ENCODE results near the gene GTF2F2.

GTF2F2 gene

DNA sequence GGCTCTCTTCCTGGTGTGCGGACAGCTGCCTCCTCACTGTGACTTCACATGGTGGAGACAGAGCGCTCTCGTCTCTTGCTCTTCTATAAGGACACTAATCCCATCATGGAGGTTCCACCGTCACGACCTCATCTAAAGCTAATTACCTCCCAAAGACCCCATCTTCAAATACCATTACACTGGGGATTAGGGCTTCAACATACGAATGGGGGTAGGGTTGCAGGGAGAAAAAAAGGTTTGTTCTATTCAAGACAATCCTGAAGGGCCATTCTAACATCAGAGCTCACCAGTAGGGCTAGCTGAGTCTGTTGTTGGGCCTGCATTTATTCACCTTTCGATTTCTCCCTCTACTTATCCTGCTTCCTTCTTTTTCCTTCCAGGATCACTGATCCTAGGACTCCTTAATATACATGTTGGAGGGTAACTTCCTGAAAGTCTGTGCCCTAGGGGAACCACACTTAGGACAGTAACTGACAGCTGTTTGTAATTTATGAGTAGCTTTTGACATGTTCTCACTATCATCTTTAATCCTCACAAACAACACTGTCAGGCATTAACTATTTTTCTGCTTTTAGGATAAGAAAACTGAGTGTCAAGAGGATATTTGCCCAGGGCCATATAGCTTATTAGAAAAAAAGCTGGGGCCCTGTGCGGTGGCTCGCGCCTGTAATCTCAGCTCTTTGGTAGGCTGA, 18.8 kb upstream of the GTF2F2 start:
- H3K27me3 ChIP-seq (replicated peaks; ENCODE audit: control insufficient read depth, insufficient read depth, low read length, poor library complexity, severe bottlenecking): no peaks in the 10 kb centered on the region
- DNase-seq: no peak

DNA sequence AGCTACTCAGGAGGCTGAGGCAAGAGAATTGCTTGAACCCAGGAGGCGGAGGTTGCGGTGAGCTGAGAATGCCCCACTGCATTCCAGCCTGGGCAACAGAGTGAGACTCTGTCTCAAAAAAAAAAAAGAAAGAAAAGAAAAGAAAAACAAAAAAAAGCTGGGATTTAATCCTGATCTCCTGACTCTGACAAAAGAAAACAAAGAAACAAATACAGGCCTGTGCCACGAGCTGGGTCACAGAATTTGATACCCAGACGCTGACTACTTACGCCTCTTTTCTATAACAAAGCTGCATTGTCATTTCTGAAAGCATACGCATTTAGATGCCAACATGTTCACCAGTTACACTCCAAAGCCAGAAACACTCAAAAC, 18.2 kb upstream of the GTF2F2 start:
- Histone ChIP-seq H3K4me3 (ENCODE audit: insufficient read depth, low read depth, low read length, poor library complexity, severe bottlenecking) (no peak overlapping the region), H3K27me3 (replicated peaks; ENCODE audit: control insufficient read depth, insufficient read depth, low read length, poor library complexity, severe bottlenecking) (no peaks in the 10 kb centered on the region), H3K36me3 (ENCODE audit: control insufficient read depth, insufficient read depth, low read length) (no peaks in the 10 kb centered on the region), H3K27ac (ENCODE audit: insufficient read depth, low read length, poor library complexity, severe bottlenecking) (no peak overlapping the region), H3K9me3 (ENCODE audit: control insufficient read depth, low read length) (no peaks in the 10 kb centered on the region), H3K4me1 (ENCODE audit: control insufficient read depth, insufficient read depth, low read length, poor library complexity, severe bottlenecking) (no peaks in the 10 kb centered on the region)
- no peak for DNase-seq

More for the DNA sequence above, 18.8 kb upstream of the GTF2F2 start:
- H3K4me3 ChIP-seq (ENCODE audit: insufficient read depth, low read depth, low read length, poor library complexity, severe bottlenecking): no peak overlapping the region
- H3K4me1 ChIP-seq (ENCODE audit: control insufficient read depth, insufficient read depth, low read length, poor library complexity, severe bottlenecking): no peaks in the 10 kb centered on the region
- H3K27ac ChIP-seq (ENCODE audit: insufficient read depth, low read length, poor library complexity, severe bottlenecking): no peak overlapping the region
- no peaks in the 10 kb centered on the region for H3K9me3 ChIP-seq (ENCODE audit: control insufficient read depth, low read length)
- no peaks in the 10 kb centered on the region for H3K36me3 ChIP-seq (ENCODE audit: control insufficient read depth, insufficient read depth, low read length)

DNA sequence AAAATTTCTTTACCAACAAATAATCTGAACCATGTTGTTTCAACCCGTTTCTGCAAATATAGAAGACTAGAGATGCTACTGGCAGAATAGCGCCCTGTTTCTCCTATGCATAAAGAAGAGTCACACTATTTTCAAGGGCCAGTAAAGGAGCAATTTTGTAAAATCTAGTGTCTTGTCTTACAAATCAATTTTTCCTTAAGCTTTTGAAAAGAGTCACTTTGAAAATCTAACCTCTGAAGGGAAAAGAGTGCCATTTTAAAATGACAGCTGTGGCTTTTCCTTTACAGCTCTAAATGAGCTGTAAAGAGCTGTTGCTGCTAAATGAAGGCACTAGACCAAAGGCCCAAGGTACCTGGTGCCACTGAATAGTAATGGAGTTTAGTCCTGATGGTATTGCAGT, 16.9 kb upstream of the GTF2F2 start:
- no peaks in the 10 kb centered on the region for H3K36me3 ChIP-seq (ENCODE audit: control insufficient read depth, insufficient read depth, low read length)
- DNase-seq: no peak
- H3K9me3 ChIP-seq (ENCODE audit: control insufficient read depth, low read length): no peaks in the 10 kb centered on the region
- H3K4me1 ChIP-seq (ENCODE audit: control insufficient read depth, insufficient read depth, low read length, poor library complexity, severe bottlenecking): no peaks in the 10 kb centered on the region
- H3K27me3 ChIP-seq (replicated peaks; ENCODE audit: control insufficient read depth, insufficient read depth, low read length, poor library complexity, severe bottlenecking): no peaks in the 10 kb centered on the region
- H3K27ac ChIP-seq (ENCODE audit: insufficient read depth, low read length, poor library complexity, severe bottlenecking): no peak overlapping the region
- H3K4me3 ChIP-seq (ENCODE audit: insufficient read depth, low read depth, low read length, poor library complexity, severe bottlenecking): no peak overlapping the region

DNA sequence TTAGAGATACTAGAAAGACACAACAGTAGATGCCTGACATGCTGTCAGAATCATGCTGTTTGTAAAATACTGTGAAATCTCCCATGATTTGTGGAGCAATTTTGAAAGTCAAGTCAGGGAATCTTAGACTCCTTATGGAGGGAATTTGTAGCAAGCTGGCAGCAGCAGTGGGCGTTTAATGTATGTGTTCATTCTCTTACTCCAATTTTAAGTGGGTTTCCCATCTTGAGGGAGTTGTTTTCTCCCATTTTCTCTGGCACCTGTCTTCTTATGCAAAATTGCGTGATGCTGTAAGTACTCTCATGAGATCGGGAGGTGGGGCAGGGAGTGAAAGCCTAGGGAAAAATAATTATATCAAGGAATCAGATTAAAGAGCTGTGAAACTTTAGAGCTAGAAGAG, 16.0 kb upstream of the GTF2F2 start:
- Histone ChIP-seq H3K4me1 (ENCODE audit: control insufficient read depth, insufficient read depth, low read length, poor library complexity, severe bottlenecking) (no peaks in the 10 kb centered on the region), H3K4me3 (ENCODE audit: insufficient read depth, low read depth, low read length, poor library complexity, severe bottlenecking) (no peak overlapping the region), H3K36me3 (ENCODE audit: control insufficient read depth, insufficient read depth, low read length) (no peaks in the 10 kb centered on the region), H3K27ac (ENCODE audit: insufficient read depth, low read length, poor library complexity, severe bottlenecking) (no peak overlapping the region), H3K27me3 (replicated peaks; ENCODE audit: control insufficient read depth, insufficient read depth, low read length, poor library complexity, severe bottlenecking) (no peaks in the 10 kb centered on the region), H3K9me3 (ENCODE audit: control insufficient read depth, low read length) (no peaks in the 10 kb centered on the region)
- DNase-seq: no peak

DNA sequence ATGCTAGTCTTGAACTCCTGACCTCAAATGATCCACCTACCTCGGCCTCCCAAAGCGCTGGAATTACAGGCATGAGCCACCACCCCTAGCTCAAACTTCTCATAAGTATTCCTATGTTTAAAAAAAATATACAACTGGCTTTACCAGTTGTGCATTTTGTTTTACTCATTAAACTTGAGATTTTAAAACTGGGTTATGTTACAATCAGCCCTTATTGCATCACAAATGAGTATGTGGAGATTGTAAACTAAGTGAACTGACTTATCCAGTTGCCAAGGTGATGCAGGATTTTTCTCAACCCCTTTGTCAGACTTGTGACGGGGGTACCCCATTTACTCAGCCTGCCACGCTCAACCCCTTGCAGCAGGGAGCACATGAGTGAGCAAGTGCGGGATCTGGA, 14.4 kb upstream of the GTF2F2 start:
- Histone ChIP-seq H3K36me3 (ENCODE audit: control insufficient read depth, insufficient read depth, low read length) (no peaks in the 10 kb centered on the region), H3K27me3 (replicated peaks; ENCODE audit: control insufficient read depth, insufficient read depth, low read length, poor library complexity, severe bottlenecking) (no peaks in the 10 kb centered on the region), H3K27ac (ENCODE audit: insufficient read depth, low read length, poor library complexity, severe bottlenecking) (no peak overlapping the region), H3K4me1 (ENCODE audit: control insufficient read depth, insufficient read depth, low read length, poor library complexity, severe bottlenecking) (no peaks in the 10 kb centered on the region), H3K4me3 (ENCODE audit: insufficient read depth, low read depth, low read length, poor library complexity, severe bottlenecking) (no peak overlapping the region), H3K9me3 (ENCODE audit: control insufficient read depth, low read length) (no peaks in the 10 kb centered on the region)
- no peak for DNase-seq

DNA sequence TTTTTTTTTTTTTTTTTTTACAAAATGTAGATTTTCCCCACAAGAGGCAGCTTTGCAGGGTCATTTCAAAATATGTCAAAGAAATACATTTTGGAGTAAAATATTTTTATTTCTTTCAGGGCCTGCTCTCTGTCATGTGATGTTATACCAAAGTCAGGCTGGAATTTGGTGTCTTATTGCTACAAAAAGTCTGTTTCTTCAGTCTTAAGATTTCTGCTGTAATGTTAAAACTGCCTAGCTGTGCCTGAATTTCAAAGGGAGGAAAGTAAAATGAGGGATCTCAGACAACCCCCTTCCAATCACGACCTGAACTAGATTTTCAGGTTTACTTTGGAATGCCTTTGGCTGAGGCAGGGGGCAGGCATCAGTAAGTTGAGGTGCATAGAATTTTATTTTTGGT, 12.8 kb upstream of the GTF2F2 start:
- H3K4me3 ChIP-seq (ENCODE audit: insufficient read depth, low read depth, low read length, poor library complexity, severe bottlenecking): no peak overlapping the region

DNA sequence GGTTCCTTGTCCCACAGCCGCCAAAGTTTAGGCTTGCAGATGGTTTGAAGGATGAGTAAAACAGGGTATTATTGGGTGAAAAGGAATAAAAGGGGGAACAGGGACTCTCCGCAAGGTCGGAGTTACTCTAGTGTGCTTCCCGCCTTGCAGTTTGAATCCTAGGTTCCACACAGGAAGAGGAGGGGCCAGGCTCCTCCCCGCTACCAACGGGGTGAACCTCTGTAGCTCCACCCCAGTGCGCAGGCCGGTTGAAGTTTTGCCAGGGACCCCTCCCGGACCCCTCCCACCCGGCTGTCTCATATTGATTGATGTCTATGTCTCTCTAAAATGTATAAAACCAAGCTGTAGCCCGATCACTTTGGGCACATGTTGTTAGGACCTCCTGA, 11.6 kb upstream of the GTF2F2 start:
- Histone ChIP-seq H3K9me3 (ENCODE audit: control insufficient read depth, low read length) (no peaks in the 10 kb centered on the region), H3K4me1 (ENCODE audit: control insufficient read depth, insufficient read depth, low read length, poor library complexity, severe bottlenecking) (no peaks in the 10 kb centered on the region), H3K36me3 (ENCODE audit: control insufficient read depth, insufficient read depth, low read length) (no peaks in the 10 kb centered on the region), H3K4me3 (ENCODE audit: insufficient read depth, low read depth, low read length, poor library complexity, severe bottlenecking) (no peak overlapping the region), H3K27ac (ENCODE audit: insufficient read depth, low read length, poor library complexity, severe bottlenecking) (no peak overlapping the region), H3K27me3 (replicated peaks; ENCODE audit: control insufficient read depth, insufficient read depth, low read length, poor library complexity, severe bottlenecking) (no peaks in the 10 kb centered on the region)
- no peak for DNase-seq

More for the DNA sequence above, 12.8 kb upstream of the GTF2F2 start:
- Histone ChIP-seq H3K27me3 (replicated peaks; ENCODE audit: control insufficient read depth, insufficient read depth, low read length, poor library complexity, severe bottlenecking) (no peaks in the 10 kb centered on the region), H3K4me1 (ENCODE audit: control insufficient read depth, insufficient read depth, low read length, poor library complexity, severe bottlenecking) (no peaks in the 10 kb centered on the region), H3K27ac (ENCODE audit: insufficient read depth, low read length, poor library complexity, severe bottlenecking) (no peak overlapping the region), H3K36me3 (ENCODE audit: control insufficient read depth, insufficient read depth, low read length) (no peaks in the 10 kb centered on the region), H3K9me3 (ENCODE audit: control insufficient read depth, low read length) (no peaks in the 10 kb centered on the region)
- no peak for DNase-seq

DNA sequence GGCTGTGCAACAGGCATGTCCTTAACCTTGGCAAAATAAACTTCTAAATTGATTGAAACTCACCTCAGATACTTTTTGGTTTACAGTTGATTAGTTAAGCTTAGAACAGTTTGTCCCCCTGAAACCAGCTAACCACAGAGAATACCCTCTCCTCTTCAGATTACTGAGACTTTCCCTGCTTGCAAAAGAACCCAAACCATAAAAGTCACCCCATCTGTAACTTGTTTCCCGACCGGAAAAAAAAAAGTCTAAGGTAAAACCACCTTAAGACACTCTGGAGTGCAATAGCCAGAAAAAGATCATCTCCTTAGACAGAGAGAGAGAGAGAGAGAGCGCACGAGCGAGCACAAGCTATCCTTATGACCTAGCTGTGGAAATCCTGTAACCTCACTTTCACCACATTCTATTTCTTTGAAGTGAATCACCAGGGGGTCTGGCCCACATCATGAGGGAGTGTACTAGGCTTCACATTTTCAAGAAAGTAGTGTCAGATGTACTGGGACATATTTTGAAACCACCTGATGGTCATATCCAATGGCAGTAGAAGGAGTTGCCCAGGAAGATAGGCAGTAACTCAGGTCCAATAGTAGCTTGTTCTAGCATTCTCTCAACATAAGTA, 11.1 kb upstream of the GTF2F2 start:
- Histone ChIP-seq H3K4me3 (ENCODE audit: insufficient read depth, low read depth, low read length, poor library complexity, severe bottlenecking) (no peak overlapping the region), H3K27ac (ENCODE audit: insufficient read depth, low read length, poor library complexity, severe bottlenecking) (no peak overlapping the region), H3K36me3 (ENCODE audit: control insufficient read depth, insufficient read depth, low read length) (no peaks in the 10 kb centered on the region), H3K9me3 (ENCODE audit: control insufficient read depth, low read length) (no peaks in the 10 kb centered on the region), H3K27me3 (replicated peaks; ENCODE audit: control insufficient read depth, insufficient read depth, low read length, poor library complexity, severe bottlenecking) (no peaks in the 10 kb centered on the region), H3K4me1 (ENCODE audit: control insufficient read depth, insufficient read depth, low read length, poor library complexity, severe bottlenecking) (no peaks in the 10 kb centered on the region)
- DNase-seq: no peak

DNA sequence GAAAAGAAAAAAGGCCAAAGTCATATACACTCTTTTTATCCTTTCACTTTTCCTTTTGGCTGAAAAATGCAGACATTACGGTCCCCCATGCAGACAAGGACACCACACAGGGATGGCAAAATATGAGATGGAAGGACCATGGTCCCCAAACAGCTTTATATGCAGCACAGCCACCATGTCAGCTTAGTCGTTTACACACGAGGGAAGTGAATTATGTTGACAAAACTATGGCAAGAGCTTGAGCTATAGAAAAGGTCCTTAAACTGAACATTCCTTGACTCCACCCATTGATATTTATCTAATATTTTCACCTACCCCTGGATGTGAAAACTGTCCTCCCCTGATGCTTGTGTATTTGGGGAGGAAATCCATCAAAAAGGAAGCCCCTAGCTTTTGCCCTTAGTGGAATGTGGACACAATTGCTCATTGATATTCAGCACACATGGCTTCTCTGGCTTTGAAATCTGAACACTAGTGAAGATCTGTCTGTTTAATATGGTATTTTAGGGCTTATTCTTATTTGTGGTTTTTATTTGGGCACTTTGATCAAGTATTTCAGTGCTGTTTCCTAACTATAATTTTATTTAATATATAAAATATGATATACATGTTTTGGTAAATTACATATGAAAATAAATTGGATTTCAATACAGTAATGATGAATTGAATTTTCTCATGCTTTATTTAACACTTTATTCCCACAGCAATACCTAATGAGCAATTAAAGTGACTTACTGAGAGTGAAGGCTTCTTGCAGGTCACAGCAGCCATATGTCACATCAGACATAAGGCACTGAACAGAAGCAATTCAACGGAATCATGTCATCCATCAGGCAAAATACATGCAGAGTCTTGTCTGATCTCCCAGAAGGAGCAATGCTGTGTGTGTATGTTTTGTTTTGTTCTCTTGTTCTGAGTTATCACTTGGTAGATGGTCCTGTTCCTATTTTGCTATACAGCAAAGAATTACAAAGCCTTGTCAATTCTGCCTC, 6.8 kb upstream of the GTF2F2 start:
- H3K4me1 ChIP-seq (ENCODE audit: control insufficient read depth, insufficient read depth, low read length, poor library complexity, severe bottlenecking): no peaks in the 10 kb centered on the region
- no peaks in the 10 kb centered on the region for H3K36me3 ChIP-seq (ENCODE audit: control insufficient read depth, insufficient read depth, low read length)
- no peak for DNase-seq
- H3K27ac ChIP-seq (ENCODE audit: insufficient read depth, low read length, poor library complexity, severe bottlenecking): no peak overlapping the region
- H3K9me3 ChIP-seq (ENCODE audit: control insufficient read depth, low read length): no peaks in the 10 kb centered on the region
- H3K4me3 ChIP-seq (ENCODE audit: insufficient read depth, low read depth, low read length, poor library complexity, severe bottlenecking): no peak overlapping the region
- H3K27me3 ChIP-seq (replicated peaks; ENCODE audit: control insufficient read depth, insufficient read depth, low read length, poor library complexity, severe bottlenecking): no peaks in the 10 kb centered on the region
